Motor neuron (in vitro differentiated cells): Measurements from ENCODE around the gene HSD17B12. TPM values are rescaled to one million over a fixed set of nuclear protein-coding genes. Genes with fewer than 3 reads are reported as not detected.

Source experiments
- ATAC-seq, 8 experiments: fragments of 200-7000 bp; cut with Tn5 transposase; replicated peaks in 6 of 8; 2 replicates each; pipeline ENCODE4 v1.8.0; 2021; ENCODE audit warnings: mild to moderate bottlenecking in 8 of 8, moderate library complexity in 8 of 8
- H3K27ac ChIP-seq, 2 donors: fragments of 250-450 bp; sonication (Bioruptor Pico); 2 replicates each; pipeline ENCODE4 v1.9.0; 2021; ENCODE audit warnings: antibody characterized with exemption in 2 of 2, mild to moderate bottlenecking in 2 of 2, moderate library complexity in 1 of 2
- H3K4me1 ChIP-seq, 2 donors: fragments of 250-450 bp; sonication (Bioruptor Pico); replicated peaks in 1 of 2; 2 replicates each; pipeline ENCODE4 v1.6.1; 2021; ENCODE audit warnings: antibody characterized with exemption in 2 of 2, mild to moderate bottlenecking in 2 of 2, moderate library complexity in 1 of 2
- H3K4me3 ChIP-seq, 5 donors: fragments of 250-450 bp; sonication (Bioruptor Pico); 2 replicates each; pipeline ENCODE4 v1.9.0; 2021; ENCODE audit warnings: antibody characterized with exemption in 5 of 5, mild to moderate bottlenecking in 5 of 5, moderate library complexity in 4 of 5
- WGBS, 10 experiments: fragments of 450-650 bp; shearing (Covaris generic); methylation state at CpG; one replicate each; pipeline ENCODE4 v1.0.0; 2022; 5-methylcytosine and 5-hydroxymethylcytosine counted together
- in situ Hi-C, 9 experiments: fragments of 400-800 bp; cut with MboI; loops; one replicate each; pipeline ENCODE4 v1.15.0; 2021; ENCODE audit warnings: low sequenced_read_pairs in 9 of 9, low pct_unique_long_range_greater_than_20kb in 2 of 9; ENCODE audit not compliant: unreplicated experiment in 9 of 9
- total RNA-seq, 8 experiments: library from RNA; unstranded; fragments of 300-600 nt; gene quantifications; 2 replicates each; pipeline versions ENCODE4 v1.2.3 to v1.2.4, GENCODE V29; 2022

Gene HSD17B12
- total RNA-seq, 8 experiments from 2014 or later = 20.3 to 104 (median 52.0) TPM

- in situ Hi-C loops = no loop called here
- no peak for ATAC-seq
- no peaks in the 10 kb centered on the region for H3K4me1 ChIP-seq
- 0 to 87% (median 40%) methylated on average over 1 to 2 of the region's 2 CpGs; no CpG with 5 or more reads in 4 of the 10 experiments for WGBS, 10 experiments
- no peak overlapping the region for H3K27ac ChIP-seq
- H3K4me3 ChIP-seq = no peak overlapping the region
Observed at GRCh38 chr11:43871051-43871450, 190.5 kb downstream of the HSD17B12 start.

DNA sequence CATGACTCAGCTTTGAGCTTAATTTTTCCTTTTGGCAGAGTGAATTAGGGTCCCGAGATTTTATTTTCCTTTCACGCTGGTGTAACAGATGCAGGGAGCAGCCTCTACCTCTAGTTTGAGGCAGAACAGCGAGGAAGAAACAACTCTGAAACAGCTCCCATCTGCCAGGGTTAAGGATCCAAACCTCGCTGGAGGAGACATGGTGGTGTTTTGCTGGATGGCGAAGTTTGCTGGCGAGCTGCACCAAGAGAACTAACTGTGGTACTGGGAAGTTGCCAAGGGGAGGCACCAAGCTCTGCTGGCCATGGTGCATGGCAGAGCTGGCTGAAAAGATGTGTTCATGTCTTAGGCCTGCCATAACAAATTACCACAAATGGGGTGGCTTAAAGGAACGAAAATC is 192.5 kb downstream of the HSD17B12 start:
- no peak for ATAC-seq

DNA sequence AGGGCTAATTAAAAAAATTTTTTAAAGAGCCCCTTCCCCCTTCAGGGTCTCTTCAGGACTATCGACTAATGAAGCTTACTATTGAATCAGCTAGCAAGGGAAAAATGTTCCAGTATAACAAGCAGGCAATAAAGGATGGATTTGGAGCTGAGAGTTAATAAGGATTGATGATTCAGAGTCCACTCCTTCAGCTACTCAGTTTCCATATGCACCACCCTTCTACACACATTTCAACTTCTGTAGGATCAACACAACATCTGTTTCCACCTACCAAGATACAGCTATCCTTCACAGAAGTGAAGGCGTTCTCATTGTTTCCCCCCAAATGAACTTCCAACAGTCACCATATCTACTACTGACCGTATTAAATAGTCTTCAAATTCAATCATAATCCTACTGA is 193.5 kb downstream of the HSD17B12 start:
- Histone ChIP-seq H3K4me3 (no peak overlapping the region), H3K4me1 (no peaks in the 10 kb centered on the region), H3K27ac (no peak overlapping the region)
- WGBS, 10 experiments = 0 to 100% (median 69%) methylated on average over 1 to 3 of the region's 3 CpGs
- peak in 2 of 8 experiments; percentile 61 to 65 for ATAC-seq
- in situ Hi-C loops = no loop called here

More for the DNA sequence above, 192.5 kb downstream of the HSD17B12 start:
- 0 to 100% (median 69%) methylated on average over 1 to 5 of the region's 7 CpGs; no CpG with 5 or more reads in 4 of the 10 experiments for WGBS, 10 experiments
- H3K27ac ChIP-seq = no peak overlapping the region
- no peaks in the 10 kb centered on the region for H3K4me1 ChIP-seq
- no peak overlapping the region for H3K4me3 ChIP-seq
- in situ Hi-C loops = no loop called here

GRCh38 chr11:43874738-43875137 is 194.2 kb downstream of the HSD17B12 start:
- H3K4me3 ChIP-seq = no peak overlapping the region
- no peak overlapping the region for H3K27ac ChIP-seq
- ATAC-seq = no peak
- H3K4me1 ChIP-seq = no peaks in the 10 kb centered on the region
- 0 to 71% (median 63%) methylated on average over 1 of the region's 1 CpG; no CpG with 5 or more reads in 4 of the 10 experiments for WGBS, 10 experiments
- in situ Hi-C loops = loop anchor here in 3 of 9 experiments (25.0 kb wide), 2 partner anchors 163 to 188 kb away; partner anchors contain the start of genes ACCSL (in 2 of the 3) and ACCS (in 1 of the 3)

DNA sequence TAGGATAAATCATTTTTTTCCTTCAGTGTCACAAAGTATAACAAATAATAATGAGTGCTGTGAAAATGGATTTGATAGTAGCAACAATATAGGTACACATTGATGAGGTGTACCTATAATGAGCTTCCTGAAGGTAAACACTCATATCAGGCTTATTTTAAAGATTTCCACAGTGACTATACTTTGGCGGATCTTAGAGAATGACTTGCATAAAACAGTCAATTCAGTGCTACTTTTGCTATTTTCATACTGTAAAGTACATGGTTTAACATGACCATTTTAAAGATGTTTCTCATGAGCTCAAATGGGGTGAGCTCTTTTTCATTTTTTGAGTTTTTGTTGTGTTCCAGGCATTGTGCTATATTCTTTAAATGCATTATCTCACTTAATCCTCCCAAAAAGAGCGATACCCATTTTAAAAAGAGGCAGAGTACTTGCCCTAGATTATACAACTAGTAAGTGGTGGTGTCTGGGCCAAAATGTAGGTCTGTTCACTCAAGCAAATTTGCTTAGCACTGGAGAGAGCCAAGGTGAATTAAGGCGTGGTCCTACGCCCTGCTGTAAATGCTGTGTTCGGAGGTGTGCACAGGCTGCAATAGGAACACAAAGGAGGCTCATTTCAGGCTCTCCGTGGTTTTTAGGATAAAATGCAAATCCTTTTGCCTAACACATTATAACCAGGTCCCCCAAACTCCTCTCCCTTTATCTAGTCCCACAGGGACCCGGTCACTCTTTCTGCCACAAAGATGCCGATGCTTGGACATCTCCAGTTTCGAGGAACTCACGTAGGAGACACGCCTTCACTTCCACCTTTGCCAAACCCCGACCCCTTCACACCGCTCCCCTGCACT is 199.5 kb downstream of the HSD17B12 start:
- no peak overlapping the region for H3K27ac ChIP-seq

GRCh38 chr11:43880640-43881159 is 200.2 kb downstream of the HSD17B12 start, which contains the start of gene ALKBH3:
Gene ALKBH3, plus strand, starts transcription at chr11:43880831. Its CDS starts 1,822 bp downstream, at chr11:43882653.
- Histone ChIP-seq H3K4me3 (peak within 1 kb of the TSS; percentile 42 to 70 (median 55)), H3K27ac (peak within 1 kb of the TSS in 1 of 2 donors; percentile 43), H3K4me1 (peaks cover 7 to 9% of the 10 kb centered on the region in 2 donors)
- peak; percentile 69 to 100 (median 99) for ATAC-seq
- in situ Hi-C loops = loop anchor here in 5 of 9 experiments (10.0 to 25.0 kb wide), 3 partner anchors 157 to 182 kb away; partner anchors contain the start of genes ACCSL (in 4 of the 5) and ACCS (in 1 of the 5)
- 0 to 80% (median 4%) methylated on average over 1 to 11 of the region's 36 CpGs; no CpG with 5 or more reads in 5 of the 10 experiments for WGBS, 10 experiments

More for the DNA sequence above, 199.5 kb downstream of the HSD17B12 start:
- WGBS, 10 experiments = 0 to 100% (median 69%) methylated on average over 1 to 11 of the region's 13 CpGs
- ATAC-seq = peak in 1 of 8 experiments; percentile 11
- in situ Hi-C loops = loop anchor here in 5 of 9 experiments (10.0 to 25.0 kb wide), 3 partner anchors 157 to 182 kb away; partner anchors contain the start of genes ACCSL (in 4 of the 5) and ACCS (in 1 of the 5)
- Histone ChIP-seq H3K4me1 (peaks cover 7 to 9% of the 10 kb centered on the region in 2 donors), H3K4me3 (peak overlapping the region; percentile 42 to 70 (median 55))

DNA sequence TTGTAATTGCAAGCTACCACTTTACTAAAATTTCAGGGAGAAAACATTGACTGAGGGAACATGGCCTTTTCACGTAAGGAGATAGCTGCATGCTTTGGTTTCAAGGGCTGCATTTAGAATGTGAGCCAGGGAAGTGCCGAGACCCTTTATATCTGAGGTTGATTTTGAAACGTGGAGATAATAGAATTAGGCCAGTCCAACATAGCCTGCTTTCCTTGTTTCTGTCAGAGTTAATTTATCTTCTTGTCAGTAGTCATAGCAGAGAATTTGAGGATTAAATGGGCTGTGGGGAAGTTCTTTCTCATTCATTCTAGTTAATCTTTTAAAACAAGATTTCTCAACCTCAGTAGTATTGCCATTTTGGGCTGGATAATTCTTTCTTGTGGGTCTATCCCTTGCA is 212.3 kb downstream of the HSD17B12 start:
- Histone ChIP-seq H3K4me1 (no peaks in the 10 kb centered on the region), H3K27ac (no peak overlapping the region), H3K4me3 (no peak overlapping the region)
- WGBS, 10 experiments = 25 to 100% (median 44%) methylated on average over 1 to 3 of the region's 3 CpGs; no CpG with 5 or more reads in 1 of the 10 experiments
- in situ Hi-C loops = loop anchor here in 4 of 9 experiments (10.0 to 25.0 kb wide), 3 partner anchors 142 to 169 kb away; partner anchors contain the start of genes ACCSL (in 2 of the 4) and ACCS (in 1 of the 4)
- no peak for ATAC-seq

GRCh38 chr11:43894546-43894945 is 214.0 kb downstream of the HSD17B12 start:
- WGBS, 10 experiments = 43 to 100% (median 95%) methylated on average over 1 to 2 of the region's 2 CpGs; no CpG with 5 or more reads in 1 of the 10 experiments
- H3K27ac ChIP-seq = no peak overlapping the region
- H3K4me3 ChIP-seq = no peak overlapping the region
- H3K4me1 ChIP-seq = no peaks in the 10 kb centered on the region
- ATAC-seq = no peak
- in situ Hi-C loops = loop anchor here in 4 of 9 experiments (10.0 to 25.0 kb wide), 3 partner anchors 140 to 168 kb away; partner anchors contain the start of genes ACCSL (in 2 of the 4) and ACCS (in 1 of the 4)

DNA sequence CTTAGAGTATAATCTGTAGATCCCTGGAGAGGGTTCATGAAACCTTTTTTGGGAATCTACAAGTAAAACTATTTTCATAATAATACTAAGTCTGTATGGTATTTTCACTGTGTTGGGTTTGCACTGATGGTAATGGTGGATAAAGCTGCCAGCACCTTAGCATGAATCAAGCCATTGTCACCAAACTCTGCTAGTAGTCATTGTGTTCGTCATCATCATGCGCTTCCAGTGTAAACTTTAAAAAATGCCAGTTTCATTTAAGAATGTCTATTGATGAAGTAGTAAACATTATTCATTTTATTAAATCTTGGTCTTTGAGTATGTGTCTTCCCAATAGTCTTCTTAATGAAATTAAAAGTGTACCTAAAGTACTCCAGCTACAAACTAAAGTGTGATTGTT is 215.1 kb downstream of the HSD17B12 start:
- no peak overlapping the region for H3K27ac ChIP-seq
- no peak overlapping the region for H3K4me3 ChIP-seq
- in situ Hi-C loops = loop anchor here in 4 of 9 experiments (10.0 to 25.0 kb wide), 3 partner anchors 139 to 167 kb away; partner anchors contain the start of genes ACCSL (in 2 of the 4) and ACCS (in 1 of the 4)
- no peaks in the 10 kb centered on the region for H3K4me1 ChIP-seq
- WGBS, 10 experiments = 20 to 100% (median 97%) methylated on average over 1 to 2 of the region's 2 CpGs; no CpG with 5 or more reads in 4 of the 10 experiments
- no peak for ATAC-seq

DNA sequence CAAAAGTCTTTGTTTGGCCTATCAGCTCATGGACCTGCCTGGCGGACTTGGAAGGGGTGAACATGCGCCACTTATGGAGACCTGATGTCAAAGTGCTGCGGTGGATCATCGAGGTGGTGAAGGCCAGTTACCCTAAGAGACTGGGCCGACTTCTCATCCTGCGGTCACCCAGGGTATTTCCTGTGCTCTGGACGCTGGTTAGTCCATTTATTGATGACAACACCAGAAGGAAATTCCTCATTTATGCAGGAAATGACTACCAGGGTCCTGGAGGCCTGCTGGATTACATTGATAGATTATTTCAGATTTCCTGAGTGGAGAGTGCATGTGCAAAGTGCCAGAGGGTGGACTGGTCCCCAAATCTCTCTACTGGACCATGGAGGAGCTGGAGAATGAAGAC is 218.0 kb downstream of the HSD17B12 start:
- ATAC-seq = no peak
- no peaks in the 10 kb centered on the region for H3K4me1 ChIP-seq
- H3K4me3 ChIP-seq = no peak overlapping the region
- no peak overlapping the region for H3K27ac ChIP-seq
- in situ Hi-C loops = loop anchor here in 4 of 9 experiments (10.0 to 25.0 kb wide), 3 partner anchors 136 to 164 kb away; partner anchors contain the start of genes ACCSL (in 2 of the 4) and ACCS (in 1 of the 4)
- 70 to 100% (median 95%) methylated on average over 1 to 4 of the region's 7 CpGs; no CpG with 5 or more reads in 3 of the 10 experiments for WGBS, 10 experiments

- WGBS, 10 experiments = 0 to 100% (median 83%) methylated on average over 1 to 6 of the region's 13 CpGs; no CpG with 5 or more reads in 3 of the 10 experiments
- Histone ChIP-seq H3K4me1 (no peaks in the 10 kb centered on the region), H3K27ac (no peak overlapping the region), H3K4me3 (no peak overlapping the region)
- no peak for ATAC-seq
- in situ Hi-C loops = loop anchor here in 4 of 9 experiments (10.0 to 25.0 kb wide), 3 partner anchors 136 to 163 kb away; partner anchors contain the start of genes ACCSL (in 2 of the 4) and ACCS (in 1 of the 4)
Observed at GRCh38 chr11:43899094-43899493, 218.6 kb downstream of the HSD17B12 start.

- whole genome bisulfite sequencing, 10 experiments = 83 to 100% (median 91%) methylated on average over 1 to 4 of the region's 4 CpGs; no CpG with 5 or more reads in 1 of the 10 experiments
- H3K4me3 ChIP-seq = no peak overlapping the region
- H3K4me1 ChIP-seq = peaks cover 13 to 14% of the 10 kb centered on the region in 2 donors
- H3K27ac ChIP-seq = no peak overlapping the region
- no peak for ATAC-seq
- in situ Hi-C loops = loop anchor here in 3 of 9 experiments (25.0 kb wide), 1 partner anchor 136 kb away; the partner anchor contains the start of gene ACCSL (in 3 of the 3)
Observed at GRCh38 chr11:43901551-43901950, 221.0 kb downstream of the HSD17B12 start.
